Astrocyte (in vitro differentiated cells and primary cell): ENCODE measurements around the gene GLIPR2.

Source experiments
- CTCF ChIP-seq: IDR thresholded peaks from 2 replicates; pipeline ENCODE4 v1.5.1; 2011; ENCODE audit warnings: low read depth, mild to moderate bottlenecking, inconsistent platforms, low read length, moderate library complexity; ENCODE audit not compliant: insufficient read depth
- EZH2 ChIP-seq: IDR thresholded peaks from 2 replicates; pipeline ENCODE4 v1.6.1; 2012; ENCODE audit warnings: mild to moderate bottlenecking, low read length, inconsistent platforms; ENCODE audit not compliant: insufficient read depth

DNA sequence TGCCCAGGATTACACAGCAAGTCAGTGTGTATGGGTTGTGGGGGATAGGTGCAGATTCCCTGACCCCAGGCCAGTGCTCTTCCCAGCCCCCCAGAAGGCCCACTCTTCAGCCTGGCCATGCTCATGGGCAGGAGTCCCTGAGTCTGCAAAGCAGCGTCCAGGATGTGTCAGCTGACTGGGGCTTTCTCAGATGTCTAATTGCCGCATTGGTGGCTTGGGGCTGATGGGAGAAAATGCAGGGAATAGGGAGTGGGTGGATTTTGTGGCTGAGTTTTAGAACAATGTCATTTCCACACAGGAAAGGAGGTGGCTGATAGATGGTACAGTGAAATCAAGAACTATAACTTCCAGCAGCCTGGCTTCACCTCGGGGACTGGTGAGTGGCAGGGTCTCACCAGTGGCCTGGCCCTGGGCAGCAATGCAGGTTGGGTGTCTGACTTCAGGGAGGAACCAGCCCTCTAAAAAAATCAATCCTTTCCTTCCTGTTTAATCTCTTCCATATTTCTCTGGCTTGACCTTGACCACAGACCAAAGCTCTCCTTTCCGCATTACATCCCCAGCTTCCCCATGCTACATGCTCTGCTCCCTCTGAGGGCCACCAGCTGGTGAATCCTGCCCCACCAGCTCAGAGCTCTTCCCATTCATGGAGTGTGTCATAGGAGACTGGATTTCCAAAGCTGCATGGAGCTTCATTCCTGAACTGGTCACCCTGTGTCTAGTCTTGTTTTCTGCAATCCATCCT lies 14.2 kb downstream of the GLIPR2 start:
- TF ChIP-seq CTCF (no peak), EZH2 (no peak)
